A172 (cell line): ENCODE data around the gene PBX4. TPM values are rescaled to one million over a fixed set of nuclear protein-coding genes. Genes with fewer than 3 reads are reported as not detected.
A peak's percentile ranks its signal among the peaks of the same experiment; 100 is the strongest.

ENCODE experiments used
- DNase-seq: peaks from one replicate; pipeline ENCODE4 v3.0.0-alpha.2; 2015; ENCODE audit warnings: low spot score
- total RNA-seq: library from RNA; depleted of rRNA; stranded (reverse); fragments of >200 nt; shearing (Covaris generic); gene quantifications from 2 replicates; pipeline ENCODE4 v1.2.3, GENCODE V29; 2014

Gene PBX4
- total RNA-seq, 1 experiment from 2014 or later: 3.9 TPM

GRCh38 chr19:19554074-19555023, 64.1 kb downstream of the PBX4 start:
- DNase-seq: peak; percentile 27

- no peak for DNase-seq
Measured at GRCh38 chr19:19553670-19554069, 64.8 kb downstream of the PBX4 start.

GRCh38 chr19:19552798-19553197, 65.7 kb downstream of the PBX4 start:
- DNase-seq: peak; percentile 34

- DNase-seq: peak; percentile 39
Measured at GRCh38 chr19:19551853-19552192, 66.7 kb downstream of the PBX4 start.

- DNase-seq: no peak
Measured at GRCh38 chr19:19550972-19551852, 67.3 kb downstream of the PBX4 start.

GRCh38 chr19:19550485-19550929, 68.0 kb downstream of the PBX4 start:
- no peak for DNase-seq

- DNase-seq: no peak
Measured at GRCh38 chr19:19549804-19550464, 68.6 kb downstream of the PBX4 start.

- DNase-seq: no peak
Measured at GRCh38 chr19:19548915-19549759, 69.3 kb downstream of the PBX4 start.

GRCh38 chr19:19547674-19548336, 70.7 kb downstream of the PBX4 start:
- no peak for DNase-seq

- no peak for DNase-seq
Measured at GRCh38 chr19:19546751-19547162, 71.7 kb downstream of the PBX4 start.

- DNase-seq: no peak
Measured at GRCh38 chr19:19545707-19546106, 72.8 kb downstream of the PBX4 start.

GRCh38 chr19:19544954-19545591, 73.4 kb downstream of the PBX4 start:
- no peak for DNase-seq

- DNase-seq: no peak
Measured at GRCh38 chr19:19544257-19544953, 74.1 kb downstream of the PBX4 start.

- no peak for DNase-seq
Measured at GRCh38 chr19:19543640-19544039, 74.8 kb downstream of the PBX4 start.

GRCh38 chr19:19543101-19543500, 75.4 kb downstream of the PBX4 start:
- no peak for DNase-seq

- DNase-seq: no peak
Measured at GRCh38 chr19:19542507-19542906, 76.0 kb downstream of the PBX4 start.

GRCh38 chr19:19541616-19542015, 76.9 kb downstream of the PBX4 start:
- no peak for DNase-seq

GRCh38 chr19:19540715-19541515, 77.6 kb downstream of the PBX4 start:
- peak; percentile 34 for DNase-seq
